Measurements from ENCODE around the gene EFTUD2. TPM values are rescaled to one million over a fixed set of nuclear protein-coding genes. Genes with fewer than 3 reads are reported as not detected.
"Not testable (repeated sequence)": the region's sequence is repeated elsewhere in the genome, so short reads cannot be mapped to it uniquely, and the experiment has no call there.

The EFTUD2 gene
- total RNA-seq (100 to 1,000 TPM in 3 of 5 donors, 10 to 100 TPM in 2; 70.1 to 176 (median 111) TPM), polyA plus RNA-seq (10 to 100 TPM; 15.9 to 28.6 (median 21.2) TPM)
- long read RNA-seq, donor 1, full-length matches to known transcripts = 4 of 4 reads
- long read RNA-seq, donor 1, partial matches to known transcripts = 0 of 4 reads
- long read RNA-seq, donor 1, other reads (novel, unspliced or antisense) = 0 of 4 reads
- long read RNA-seq, donor 2, full-length matches to known transcripts = 4 of 4 reads
- long read RNA-seq, donor 2, partial matches to known transcripts = 0 of 4 reads
- long read RNA-seq, donor 2, other reads (novel, unspliced or antisense) = 0 of 4 reads
- long read RNA-seq, donor 3, full-length matches to known transcripts = 4 of 4 reads
- long read RNA-seq, donor 3, partial matches to known transcripts = 0 of 4 reads
- long read RNA-seq, donor 3, other reads (novel, unspliced or antisense) = 0 of 4 reads
- long read RNA-seq, donor 4 = 0 reads
- long read RNA-seq, donor 5, full-length matches to known transcripts = 3 of 3 reads
- long read RNA-seq, donor 5, partial matches to known transcripts = 0 of 3 reads
- long read RNA-seq, donor 5, other reads (novel, unspliced or antisense) = 0 of 3 reads
- long read RNA-seq, donor 6, full-length matches to known transcripts = 8 of 8 reads
- long read RNA-seq, donor 6, partial matches to known transcripts = 0 of 8 reads
- long read RNA-seq, donor 6, other reads (novel, unspliced or antisense) = 0 of 8 reads
- long read RNA-seq, donor 7, full-length matches to known transcripts = 2 of 2 reads
- long read RNA-seq, donor 7, partial matches to known transcripts = 0 of 2 reads
- long read RNA-seq, donor 7, other reads (novel, unspliced or antisense) = 0 of 2 reads
- long read RNA-seq, donor 8, full-length matches to known transcripts = 6 of 6 reads
- long read RNA-seq, donor 8, partial matches to known transcripts = 0 of 6 reads
- long read RNA-seq, donor 8, other reads (novel, unspliced or antisense) = 0 of 6 reads
- long read RNA-seq, donor 9, full-length matches to known transcripts = 3 of 3 reads
- long read RNA-seq, donor 9, partial matches to known transcripts = 0 of 3 reads
- long read RNA-seq, donor 9, other reads (novel, unspliced or antisense) = 0 of 3 reads
- long read RNA-seq, donor 10, full-length matches to known transcripts = 1 of 1 reads
- long read RNA-seq, donor 10, partial matches to known transcripts = 0 of 1 reads
- long read RNA-seq, donor 10, other reads (novel, unspliced or antisense) = 0 of 1 reads

GRCh38 chr17:44899074-44899782 lies at the start of gene EFTUD2:
Gene EFTUD2, minus strand, starts transcription at chr17:44899445. Its CDS starts 4,924 bp downstream, at chr17:44894521.
- H3K9me3 ChIP-seq = no peaks in the 10 kb centered on the region
- 0% methylated on average over 39 to 54 of the region's 54 CpGs for WGBS, 5 donors
- H3K4me1 ChIP-seq = peaks cover 28 to 55% (median 40%) of the 10 kb centered on the region in 4 donors
- peak within 1 kb of the TSS; percentile 89 to 97 (median 93) for H3K27ac ChIP-seq
- H3K27me3 ChIP-seq = no peaks in the 10 kb centered on the region
- H3K4me3 ChIP-seq = peak within 1 kb of the TSS; percentile 63 to 94 (median 84)
- intact Hi-C loops (cut with DNase I; ENCODE audit: low total_unique reads) = no loop called here
- H3K36me3 ChIP-seq = peaks cover under 1 to 19% (median 15%) of the 10 kb centered on the region in 4 donors
- peak; percentile 92 to 98 for DNase-seq
- TF ChIP-seq CTCF (IDR thresholded peaks at IDR 0.05) = peak in 1 of 7 experiments; percentile 36
- TF ChIP-seq POLR2AphosphoS5 (IDR thresholded peaks at IDR 0.05) = peak; percentile 65 to 92 (median 72)
- TF ChIP-seq POLR2A (IDR thresholded peaks at IDR 0.05) = peak in 1 of 4 donors; percentile 16
- TF ChIP-seq EP300 (IDR thresholded peaks at IDR 0.05) = no peak

- Histone ChIP-seq H3K4me1 (peaks cover 5 to 19% (median 16%) of the 10 kb centered on the region in 4 donors), H3K9me3 (no peaks in the 10 kb centered on the region), H3K27ac (peak overlapping the region in 3 of 5 donors; percentile 56 to 75 (median 65)), H3K27me3 (peaks cover 0 to 11% (median 0%) of the 10 kb centered on the region in 3 donors), H3K36me3 (no peaks in the 10 kb centered on the region), H3K4me3 (peak overlapping the region; percentile 47 to 92 (median 56))
- TF ChIP-seq POLR2AphosphoS5 (IDR thresholded peaks at IDR 0.05) (no peak), CTCF (IDR thresholded peaks at IDR 0.05) (no peak), POLR2A (IDR thresholded peaks at IDR 0.05) (no peak), EP300 (IDR thresholded peaks at IDR 0.05) (no peak)
- intact Hi-C loops (cut with DNase I; ENCODE audit: low total_unique reads) = no loop called here
- no peak for DNase-seq
- 58 to 67% (median 62%) methylated on average over 6 to 7 of the region's 7 CpGs for WGBS, 5 donors
Measured at GRCh38 chr17:44948315-44948795, 49.1 kb upstream of the EFTUD2 start.

DNA sequence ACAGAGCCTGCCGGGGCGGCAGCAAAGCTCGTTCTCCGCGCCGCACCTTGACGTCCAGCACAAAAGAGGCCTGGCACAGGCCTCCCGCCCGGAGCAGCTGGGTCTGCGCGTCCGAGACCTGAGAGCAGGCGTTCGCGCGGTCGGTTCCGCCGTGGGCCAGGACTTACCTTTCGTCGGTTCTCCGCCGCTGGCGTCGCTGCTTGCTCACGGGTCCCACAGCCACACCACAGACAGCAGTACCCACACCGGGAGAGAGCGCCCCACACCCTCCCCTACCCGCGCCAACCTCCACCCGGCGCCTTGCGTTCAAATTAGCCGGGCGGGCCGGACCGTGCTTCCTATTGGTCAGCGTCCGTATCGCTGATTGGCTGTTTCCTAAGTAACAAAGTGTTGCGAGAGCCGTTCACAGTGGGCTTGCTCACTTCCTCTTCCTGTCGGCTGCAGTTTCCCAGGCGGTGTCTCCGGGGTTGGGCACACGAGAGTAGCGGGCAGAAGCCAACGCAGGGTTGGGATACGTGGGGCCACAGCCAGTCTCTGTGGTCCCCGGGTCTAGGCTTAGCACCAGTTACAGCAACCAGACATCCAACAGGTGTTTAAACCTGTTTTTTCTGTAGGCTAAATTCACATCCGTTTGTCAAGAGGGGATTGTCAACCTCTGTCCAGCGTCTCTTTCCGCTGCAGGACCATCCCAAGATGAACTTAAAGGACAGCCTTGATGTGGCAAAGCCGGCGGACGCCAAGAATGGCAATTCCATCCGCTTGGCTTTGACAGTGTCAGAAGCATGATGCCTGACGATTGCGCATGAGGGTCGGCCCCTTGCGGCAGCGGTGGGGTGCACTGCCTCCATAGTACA lies 48.4 kb upstream of the EFTUD2 start, which contains the start of gene KIF18B:
KIF18B (minus strand) TSS at position 313 of the 854 bp plus-strand sequence. CDS start 11,429 bp downstream, outside the sequence.
- no peaks in the 10 kb centered on the region for H3K9me3 ChIP-seq
- peak within 1 kb of the TSS; percentile 47 to 92 (median 56) for H3K4me3 ChIP-seq
- peak; percentile 87 to 97 for DNase-seq
- WGBS, 5 donors = 1 to 3% (median 3%) methylated on average over 28 to 62 of the region's 62 CpGs
- H3K4me1 ChIP-seq = peaks cover 5 to 19% (median 16%) of the 10 kb centered on the region in 4 donors
- H3K36me3 ChIP-seq = no peaks in the 10 kb centered on the region
- peak within 1 kb of the TSS in 4 of 5 donors; percentile 56 to 75 (median 67) for H3K27ac ChIP-seq
- peaks cover 0 to 11% (median 0%) of the 10 kb centered on the region in 3 donors for H3K27me3 ChIP-seq
- intact Hi-C loops (cut with DNase I; ENCODE audit: low total_unique reads) = no loop called here
- TF ChIP-seq POLR2AphosphoS5 (IDR thresholded peaks at IDR 0.05) (peak; percentile 51 to 93 (median 82)), POLR2A (IDR thresholded peaks at IDR 0.05) (no peak), CTCF (IDR thresholded peaks at IDR 0.05) (peak in 1 of 7 experiments; percentile 4), EP300 (IDR thresholded peaks at IDR 0.05) (no peak)

DNA sequence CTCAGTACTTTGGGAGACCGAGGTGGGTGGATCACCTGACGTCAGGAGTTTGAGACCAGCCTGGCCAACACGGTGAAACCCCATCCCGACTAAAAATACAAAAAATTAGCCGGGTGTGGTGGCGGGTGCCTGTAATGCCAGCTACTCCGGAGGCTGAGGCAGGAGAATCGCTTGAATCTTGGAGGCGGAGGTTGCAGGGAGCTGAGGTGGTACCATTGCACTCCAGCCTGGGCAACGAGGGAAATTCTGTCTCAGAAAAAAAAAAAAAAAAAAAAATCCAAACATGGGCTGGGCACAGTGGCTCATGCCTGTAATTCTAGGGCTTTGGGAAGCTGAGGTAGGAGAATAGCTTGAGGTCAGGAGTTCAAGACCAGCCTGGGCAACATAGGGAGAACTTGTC lies 46.4 kb upstream of the EFTUD2 start:
- DNase-seq; H3K27ac ChIP-seq; H3K4me3 ChIP-seq; H3K36me3 ChIP-seq; intact Hi-C loops (cut with DNase I; ENCODE audit: low total_unique reads); H3K9me3 ChIP-seq: not testable (repeated sequence)
- WGBS, 5 donors = 85 to 98% (median 93%) methylated on average over 9 to 10 of the region's 10 CpGs
- Histone ChIP-seq H3K27me3 (peaks cover 0 to 11% (median 0%) of the 10 kb centered on the region in 3 donors), H3K4me1 (peaks cover 5 to 22% (median 16%) of the 10 kb centered on the region in 4 donors)

Measured in stomach (tissue), 19 donors.